HG03432 (cell line): ENCODE measurements around the gene BTBD6.

Experiments
- ATAC-seq: cut with Tn5 transposase; IDR thresholded peaks from one replicate; pipeline ENCODE4 v1.9.1; 2021; ENCODE audit warnings: mild to moderate bottlenecking, moderate library complexity; ENCODE audit not compliant: unreplicated experiment

The BTBD6 gene

GRCh38 chr14:105210266-105211025 lies 37.9 kb upstream of the BTBD6 start:
- no peak for ATAC-seq

DNA sequence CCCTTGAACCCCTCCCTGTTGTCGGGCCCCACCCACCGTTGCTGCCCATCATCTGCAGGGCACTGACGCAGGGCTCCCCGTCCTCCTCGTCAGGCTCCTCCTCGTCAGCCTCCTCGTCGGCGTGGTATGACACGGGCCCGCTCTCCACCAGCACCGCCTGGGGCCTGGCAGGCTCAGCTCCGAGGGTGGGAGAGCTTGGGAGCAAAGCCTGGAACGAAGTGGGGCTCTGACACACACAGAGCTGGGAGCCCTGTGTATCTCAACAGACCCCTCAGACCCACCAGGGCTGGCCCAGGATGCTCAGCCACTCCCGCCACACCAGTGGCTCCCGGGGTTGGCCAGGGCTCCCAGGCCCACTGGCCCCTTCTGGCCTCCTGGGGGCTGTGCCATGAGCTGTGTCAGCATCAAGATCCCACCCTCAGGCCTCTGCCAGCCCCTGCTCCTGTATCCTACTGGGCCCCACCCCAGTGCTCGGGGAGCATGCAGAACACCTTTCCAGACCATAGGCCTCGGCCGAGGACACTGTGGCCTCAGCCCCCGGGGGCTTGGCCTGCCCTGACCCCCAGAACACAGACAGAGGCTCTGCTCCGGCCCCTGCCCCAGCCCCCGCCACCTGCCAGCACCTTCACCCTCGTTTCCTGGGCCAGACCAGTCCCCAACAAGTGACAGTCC lies 37.1 kb upstream of the BTBD6 start:
- ATAC-seq: no peak

DNA sequence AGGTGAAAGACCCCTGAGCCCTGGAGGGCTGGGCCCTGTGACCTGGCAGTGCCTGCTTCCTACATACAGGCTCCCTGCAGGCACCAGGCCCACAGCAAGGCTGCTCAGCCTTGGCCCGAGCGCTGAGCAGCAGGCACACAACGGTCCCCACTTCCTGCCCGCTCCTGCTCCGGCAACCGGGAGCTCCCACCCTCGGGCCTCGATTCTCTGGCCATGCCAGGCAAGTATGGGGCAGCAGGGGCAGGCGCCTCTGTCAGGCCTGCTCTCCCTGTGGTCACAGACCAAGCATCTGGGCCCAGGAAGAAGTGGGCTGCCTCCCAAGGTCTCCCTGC lies 36.6 kb upstream of the BTBD6 start:
- no peak for ATAC-seq

GRCh38 chr14:105212541-105213300 lies 35.6 kb upstream of the BTBD6 start:
- ATAC-seq: no peak

DNA sequence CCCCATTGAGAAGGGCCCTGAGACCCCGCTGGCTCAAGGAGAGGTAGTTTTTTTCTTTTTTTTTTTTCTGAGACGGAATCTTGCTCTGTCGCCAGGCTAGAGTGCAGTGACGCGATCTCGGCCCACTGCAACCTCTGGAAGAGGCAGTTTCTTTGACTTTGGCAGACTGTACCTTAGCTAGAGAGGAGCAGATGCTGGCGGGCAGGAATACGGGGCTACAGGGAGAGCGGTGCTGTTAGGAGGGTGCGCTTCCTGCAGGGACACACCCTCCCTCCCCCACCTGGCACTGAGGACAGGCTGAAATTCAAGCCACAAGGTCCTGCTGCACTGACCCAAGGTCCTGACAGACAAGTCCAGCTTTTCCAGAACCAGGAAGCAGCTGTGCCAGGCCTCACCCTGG lies 35.0 kb upstream of the BTBD6 start:
- ATAC-seq: no peak

GRCh38 chr14:105214324-105214915 lies 33.9 kb upstream of the BTBD6 start:
- ATAC-seq: no peak

- no peak for ATAC-seq
Measured at GRCh38 chr14:105215602-105216001, 32.7 kb upstream of the BTBD6 start.

GRCh38 chr14:105216490-105217247 lies 31.7 kb upstream of the BTBD6 start:
- no peak for ATAC-seq

- no peak for ATAC-seq
Measured at GRCh38 chr14:105217774-105218173, 30.6 kb upstream of the BTBD6 start.

DNA sequence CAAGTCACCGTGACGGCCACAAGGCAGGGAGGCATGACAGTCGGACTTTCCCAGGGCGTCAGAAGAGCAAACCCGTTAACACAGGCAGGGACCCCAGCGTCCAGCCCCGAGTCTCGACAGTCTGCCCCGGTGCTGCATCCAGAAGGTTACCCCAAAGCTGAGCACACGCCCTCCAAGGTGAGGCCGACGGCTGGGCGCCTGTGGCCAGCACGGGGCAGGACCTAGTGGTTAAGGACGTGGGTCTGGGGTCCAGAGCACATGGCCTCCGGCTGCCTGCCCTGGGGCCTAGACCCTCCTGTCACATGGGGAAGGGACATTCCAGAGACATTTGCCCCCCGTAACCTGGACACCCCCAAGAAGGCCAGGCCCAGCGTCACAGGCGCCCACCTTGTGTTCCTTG lies 29.7 kb upstream of the BTBD6 start:
- ATAC-seq: no peak

- ATAC-seq: no peak
Measured at GRCh38 chr14:105219043-105219612, 29.2 kb upstream of the BTBD6 start.

DNA sequence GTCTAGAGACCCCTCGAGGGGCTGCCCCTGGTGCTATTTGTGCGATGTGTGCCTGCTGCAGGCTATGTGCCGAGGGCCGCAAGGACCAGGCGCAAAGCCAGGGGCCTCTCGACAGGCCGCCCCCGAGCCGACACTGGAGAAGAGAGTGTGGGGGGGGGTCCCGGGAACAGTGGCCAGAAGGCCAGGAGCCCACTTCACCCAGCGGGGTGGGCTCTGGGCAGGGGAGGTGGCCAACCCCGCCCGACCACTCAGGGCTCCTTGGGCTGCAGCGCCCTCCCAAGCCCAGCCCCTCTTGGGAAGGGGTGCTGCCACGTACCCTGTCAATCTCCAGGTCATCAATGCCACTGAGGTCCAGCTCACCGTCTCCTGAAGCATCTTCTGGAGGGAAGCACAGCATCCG lies 28.6 kb upstream of the BTBD6 start:
- no peak for ATAC-seq

- ATAC-seq: no peak
Measured at GRCh38 chr14:105220699-105221597, 27.4 kb upstream of the BTBD6 start.

DNA sequence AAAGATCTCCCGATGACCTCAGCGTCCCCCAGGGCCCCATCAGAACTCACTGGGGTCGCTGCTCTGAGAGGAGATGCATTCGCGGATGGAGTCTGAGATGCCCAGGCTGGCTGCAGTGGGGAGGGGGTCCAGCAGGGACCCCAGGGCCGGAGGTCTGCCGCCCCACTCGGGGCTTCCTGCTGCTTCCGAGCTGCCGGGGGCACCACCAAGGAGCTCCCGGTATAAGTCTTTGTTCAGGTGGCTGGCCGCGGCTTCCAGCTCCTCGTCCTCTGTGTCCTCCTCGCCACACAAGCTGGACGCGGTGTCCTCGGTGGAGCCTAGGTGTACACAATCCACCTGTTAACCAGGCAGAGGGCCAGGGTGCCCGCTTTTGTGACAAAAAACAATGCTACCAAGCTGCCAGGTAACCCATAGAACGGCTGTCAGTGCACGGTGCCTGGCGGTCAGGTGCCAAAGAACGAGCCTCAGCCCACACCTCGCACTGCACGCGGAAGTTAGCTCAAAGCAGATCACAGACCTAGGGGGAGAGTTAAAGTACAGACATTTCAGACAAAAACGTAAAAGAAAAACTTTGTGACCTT lies 26.6 kb upstream of the BTBD6 start:
- ATAC-seq: no peak

- ATAC-seq: no peak
Measured at GRCh38 chr14:105223260-105223659, 25.1 kb upstream of the BTBD6 start.

DNA sequence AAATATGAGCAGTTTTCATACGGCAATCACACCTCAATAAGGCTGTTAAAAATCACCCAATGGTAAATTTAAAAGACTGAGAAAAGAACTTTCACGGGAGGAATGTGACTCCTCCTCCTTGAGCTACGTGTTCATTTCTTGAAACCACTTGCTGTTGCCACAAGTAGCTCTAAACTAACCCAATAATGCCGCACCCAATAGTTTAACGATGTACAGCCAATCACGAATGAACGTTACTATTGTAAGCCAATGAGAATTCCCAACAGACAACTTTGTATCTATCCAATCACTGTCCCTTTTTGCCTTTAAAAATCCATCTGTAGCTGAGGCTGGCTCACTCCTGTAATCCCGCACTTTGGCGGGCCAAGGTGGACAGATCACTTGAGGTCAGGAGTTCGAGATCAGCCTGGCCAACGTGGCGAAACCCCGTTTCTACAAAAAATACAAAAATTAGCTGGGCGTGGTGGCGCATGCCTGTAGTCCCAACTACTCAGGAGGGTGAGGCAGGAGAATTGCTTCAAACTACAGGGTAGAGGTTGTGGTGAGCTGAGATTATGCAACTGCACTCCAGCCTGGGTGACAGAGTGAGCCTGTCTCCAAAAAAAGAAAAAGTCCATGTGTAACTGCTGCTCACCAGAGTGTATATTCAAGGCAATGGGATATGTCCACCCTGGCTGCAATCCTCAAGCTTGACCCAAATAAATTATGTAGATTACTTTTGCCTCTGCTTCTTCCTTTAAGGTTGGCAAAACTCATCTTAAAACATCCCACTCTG lies 24.4 kb upstream of the BTBD6 start:
- no peak for ATAC-seq

DNA sequence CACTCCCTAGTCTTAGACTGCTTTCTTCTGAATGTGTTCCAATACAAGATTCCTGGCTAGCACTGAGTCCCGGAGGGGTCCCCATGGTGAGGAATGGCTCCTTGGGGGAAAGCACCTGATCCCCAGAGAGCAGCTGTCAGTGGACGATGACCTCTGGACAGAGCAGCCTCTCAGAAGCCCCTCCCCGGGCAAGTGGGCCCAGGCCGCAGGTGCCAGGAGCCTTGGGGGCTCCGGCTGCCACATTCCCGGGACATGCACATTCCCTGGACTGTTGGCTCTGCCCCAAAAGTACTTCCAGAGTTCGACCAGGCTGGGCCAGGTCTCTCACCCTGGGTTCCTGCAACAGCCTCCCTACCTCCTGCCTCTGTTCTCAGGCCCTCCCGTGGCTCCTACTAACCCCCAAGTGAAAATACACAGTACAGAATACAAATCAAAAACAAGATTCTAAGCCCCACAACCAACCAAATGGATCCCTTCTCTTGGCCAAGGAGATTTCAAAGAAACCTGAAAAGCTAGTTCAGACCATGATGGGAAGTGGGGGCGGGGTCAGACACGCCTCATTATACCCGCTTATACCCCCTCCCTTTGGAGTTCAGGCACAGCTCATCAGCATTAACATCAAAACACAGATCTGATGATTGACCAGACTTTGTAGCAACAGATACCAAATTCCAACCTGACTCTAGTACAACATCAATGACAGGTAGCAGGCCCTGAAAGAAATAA lies 23.3 kb upstream of the BTBD6 start:
- no peak for ATAC-seq

DNA sequence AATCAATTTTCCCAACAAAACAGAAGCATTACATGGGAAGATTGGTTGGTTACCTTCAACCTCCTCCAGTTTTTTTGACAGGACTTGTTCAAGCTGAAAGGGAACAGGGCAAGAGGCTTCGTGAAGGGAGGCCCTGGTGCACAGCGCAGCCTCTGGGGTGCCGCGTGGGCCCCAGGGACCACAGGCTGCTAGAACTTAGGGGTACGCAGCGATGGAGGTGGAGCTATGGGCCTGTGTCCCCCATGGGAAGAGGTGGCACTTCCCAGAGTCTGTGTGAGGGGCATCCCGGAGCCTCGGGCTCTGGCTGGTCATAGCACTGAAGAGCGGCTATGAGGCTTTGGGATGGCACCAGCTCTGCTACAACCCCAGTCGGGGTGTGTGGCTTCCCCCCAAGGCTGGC lies 22.1 kb upstream of the BTBD6 start:
- ATAC-seq: no peak
